Urinary bladder (tissue), 4 donors: ENCODE measurements around the gene NLRP6. TPM values are rescaled to one million over a fixed set of nuclear protein-coding genes. Genes with fewer than 3 reads are reported as not detected.
"Not testable (repeated sequence)": the region's sequence is repeated elsewhere in the genome, so short reads cannot be mapped to it uniquely, and the experiment has no call there.

Experiments
- DNase-seq: peaks from one replicate; pipeline ENCODE4 v3.0.0-alpha.2; 2015; ENCODE audit errors: extremely low spot score
- H3K27ac ChIP-seq: one replicate; pipeline ENCODE4 v1.5.1; 2013; ENCODE audit warnings: low read depth, mild to moderate bottlenecking, moderate library complexity
- H3K36me3 ChIP-seq: one replicate; pipeline ENCODE4 v1.6.1; 2013; ENCODE audit warnings: mild to moderate bottlenecking, moderate library complexity; ENCODE audit not compliant: insufficient read depth
- H3K4me1 ChIP-seq: one replicate; pipeline ENCODE4 v1.6.1; 2013; ENCODE audit warnings: mild to moderate bottlenecking, moderate library complexity; ENCODE audit not compliant: insufficient read depth
- H3K4me3 ChIP-seq: one replicate; pipeline ENCODE4 v1.5.1; 2013; ENCODE audit warnings: low read depth, low read length
- WGBS: extraction: QIAGEN DNeasy Blood & Tissue Kit; methylation state at CpG from one replicate; pipeline ENCODE4 v1.1.7; 2013; 5-methylcytosine and 5-hydroxymethylcytosine counted together
- polyA plus RNA-seq: library from polyadenylated mRNA; stranded (reverse); fragments of 200-250 nt; gene quantifications from one replicate; pipeline ENCODE4 v1.2.3, GENCODE V29; 2013
- total RNA-seq: library from RNA; depleted of rRNA; stranded (reverse); fragments of >200 nt; gene quantifications from one replicate; pipeline ENCODE4 v1.2.3, GENCODE V29; 2014
- donor health status: healthy with polysubstance abuse.
- donor health status: healthy.

The NLRP6 gene
- total and polyA plus RNA-seq, 2 donors = 0.67 TPM; not detected in 1

DNA sequence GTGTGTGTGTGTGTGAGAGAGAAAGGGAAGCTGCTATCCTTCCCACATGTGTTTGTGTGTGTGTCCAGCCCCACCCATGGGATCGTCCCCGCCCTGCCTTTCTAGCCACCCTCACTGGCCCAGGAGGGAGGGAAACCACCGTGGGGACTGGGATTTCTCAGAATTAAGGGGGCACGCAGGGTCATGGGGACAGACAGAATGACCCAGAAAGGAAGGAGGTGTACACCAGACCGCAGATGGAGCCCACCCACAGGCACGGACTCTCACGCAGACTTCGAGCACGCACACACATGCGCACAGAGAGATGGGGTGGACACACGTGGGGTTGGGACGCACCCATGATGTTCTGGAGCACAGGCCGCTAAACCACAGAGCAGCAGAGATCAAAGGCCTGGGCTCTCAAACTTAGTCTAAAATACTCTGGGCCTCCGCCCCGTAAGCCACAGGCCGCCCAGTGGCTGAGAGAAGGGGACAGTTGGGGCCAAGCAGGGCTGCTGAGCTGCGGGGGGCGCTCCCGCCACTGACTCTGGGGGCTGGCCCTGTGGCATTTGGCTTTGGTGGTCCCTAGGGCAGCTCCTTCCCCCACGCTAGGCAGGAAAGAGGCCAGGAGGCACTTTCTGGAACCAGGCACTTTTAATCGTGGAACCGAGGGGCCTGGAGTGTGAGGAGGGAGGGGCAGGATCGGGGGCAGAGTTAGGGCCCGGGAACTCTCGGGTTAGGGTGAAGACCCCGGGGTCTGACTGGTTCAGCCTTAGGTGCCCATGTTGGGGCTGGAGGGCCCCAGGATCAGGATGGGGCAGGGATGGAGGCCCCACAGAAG lies 19.6 kb downstream of the NLRP6 start:
- no peak for DNase-seq
- Histone ChIP-seq H3K36me3 (no peaks in the 10 kb centered on the region), H3K4me3 (no peak overlapping the region), H3K27ac (no peak overlapping the region), H3K4me1 (no peaks in the 10 kb centered on the region)
- WGBS = 48% methylated on average over 26 of the region's 26 CpGs

DNA sequence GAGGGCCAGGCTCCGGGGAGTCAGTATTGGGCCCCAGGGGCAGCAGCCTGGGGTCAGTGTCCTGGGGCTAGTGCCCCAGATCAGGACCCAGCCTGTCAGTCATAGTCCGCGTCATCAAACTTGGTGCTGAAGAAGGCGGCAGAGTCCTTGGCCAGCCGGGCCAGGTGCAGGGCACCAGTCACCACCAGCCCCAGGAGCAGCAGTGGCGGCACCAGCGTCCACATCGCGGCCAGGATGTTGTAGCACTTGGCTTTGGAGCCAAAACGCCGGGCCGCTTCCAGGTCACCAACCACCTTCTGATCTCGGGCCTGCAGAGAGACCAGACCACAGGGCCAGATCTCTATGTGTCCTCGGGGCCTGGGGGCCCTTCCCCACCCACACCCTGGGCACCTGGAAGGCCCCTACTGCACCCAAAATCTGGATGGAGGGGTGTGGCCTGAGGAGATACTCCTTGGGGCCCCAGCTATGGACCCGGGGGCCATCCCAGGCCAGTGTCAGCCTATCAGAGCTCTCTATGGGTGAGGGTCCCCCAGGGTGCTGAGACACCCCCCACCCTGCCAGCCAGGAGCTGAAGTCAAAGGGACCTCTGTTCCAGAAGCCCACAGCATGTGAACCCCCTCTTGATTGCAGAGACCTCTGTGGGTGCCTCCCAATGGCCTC lies 20.3 kb downstream of the NLRP6 start:
- no peaks in the 10 kb centered on the region for H3K4me1 ChIP-seq
- WGBS = 79% methylated on average over 15 of the region's 15 CpGs
- H3K36me3 ChIP-seq = no peaks in the 10 kb centered on the region
- no peak overlapping the region for H3K27ac ChIP-seq
- no peak for DNase-seq
- H3K4me3 ChIP-seq = no peak overlapping the region

DNA sequence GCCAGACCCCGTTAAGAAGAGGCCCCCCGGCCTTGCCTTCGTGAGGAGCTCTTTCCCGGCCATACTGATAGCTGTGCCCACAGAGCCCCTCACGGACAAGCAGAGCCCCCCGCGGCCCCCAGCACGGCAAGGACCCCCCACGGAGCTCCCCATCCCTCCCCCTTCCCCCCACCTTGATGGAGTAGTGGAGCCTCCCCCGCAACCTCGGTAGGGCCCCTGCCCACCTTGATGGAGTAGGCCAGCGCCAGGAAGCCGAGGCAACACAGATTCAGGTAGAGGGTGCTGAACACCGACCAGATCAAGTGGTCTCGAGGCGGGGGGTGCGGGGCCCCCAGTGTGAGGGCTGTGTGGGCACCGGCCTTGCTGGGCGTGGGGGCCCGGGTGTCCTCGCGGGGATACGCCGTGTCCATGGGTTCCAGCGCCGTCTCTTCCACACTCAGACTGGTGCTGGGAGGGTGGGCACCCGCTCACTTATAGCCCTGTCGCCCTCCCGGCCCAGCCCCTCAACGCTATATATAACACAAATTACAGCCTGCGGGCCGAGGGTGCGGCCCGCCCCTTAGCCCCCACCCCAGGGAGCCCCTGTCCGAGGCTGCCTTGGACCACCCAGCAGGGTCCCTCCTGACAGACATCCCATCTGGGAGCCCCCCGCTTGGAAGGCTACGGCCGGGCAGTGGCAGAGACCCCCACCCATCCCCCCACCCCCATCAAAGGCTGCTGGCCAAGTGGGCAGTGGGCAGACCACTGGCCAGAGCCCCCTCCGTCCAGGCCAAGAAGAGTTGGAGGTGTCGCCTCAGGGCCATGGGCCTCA lies 21.1 kb downstream of the NLRP6 start, which contains the start of gene IFITM5:
IFITM5 (minus strand) TSS at position 446 of the 811 bp plus-strand sequence; CDS start at position 410, 36 bp downstream.
- Histone ChIP-seq H3K36me3 (no peaks in the 10 kb centered on the region), H3K4me3 (no peak within 1 kb of the TSS), H3K27ac (no peak within 1 kb of the TSS), H3K4me1 (no peaks in the 10 kb centered on the region)
- 64% methylated on average over 40 of the region's 40 CpGs for WGBS
- DNase-seq = no peak

DNA sequence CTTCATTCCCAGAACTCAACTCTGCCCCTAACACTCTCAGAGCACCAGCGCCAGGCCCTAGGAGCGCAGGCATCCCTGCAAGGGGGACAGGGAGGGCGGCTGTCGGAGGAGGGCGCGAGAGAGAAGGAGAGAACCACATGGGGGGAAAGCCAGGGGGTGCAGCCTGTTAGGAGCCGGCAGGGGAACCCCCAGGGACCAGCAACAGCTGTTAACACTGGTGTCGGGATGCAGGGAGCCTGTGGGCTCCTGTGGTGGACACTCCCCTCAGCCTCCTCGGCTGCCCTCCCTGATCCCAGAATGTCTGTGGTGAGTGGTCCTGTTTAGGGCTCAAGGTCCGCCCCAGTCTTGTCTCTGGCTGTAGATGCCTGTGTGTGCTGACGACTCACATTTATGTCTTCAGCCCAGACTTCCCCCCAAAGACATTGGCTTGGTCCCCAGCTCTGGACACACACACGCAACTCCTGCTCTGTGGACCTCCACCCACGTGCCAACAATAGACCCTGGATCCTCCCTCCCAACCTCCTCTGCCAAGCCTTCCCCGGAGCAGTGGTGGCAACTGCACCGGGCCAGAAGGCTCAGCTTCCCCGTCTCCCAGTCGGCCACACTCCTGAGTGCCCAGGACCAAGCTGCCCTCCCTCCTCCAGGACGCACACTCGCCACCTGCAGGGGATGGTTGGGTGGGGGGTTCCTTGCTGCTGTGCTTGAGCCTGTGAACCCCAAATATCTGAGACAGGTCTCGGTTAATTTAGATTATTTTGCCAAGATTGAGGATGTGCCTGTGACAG lies 21.9 kb downstream of the NLRP6 start:
- 22% methylated on average over 20 of the region's 20 CpGs for WGBS
- H3K4me3 ChIP-seq = no peak overlapping the region
- no peaks in the 10 kb centered on the region for H3K36me3 ChIP-seq
- DNase-seq = no peak
- no peak overlapping the region for H3K27ac ChIP-seq
- H3K4me1 ChIP-seq = no peaks in the 10 kb centered on the region

DNA sequence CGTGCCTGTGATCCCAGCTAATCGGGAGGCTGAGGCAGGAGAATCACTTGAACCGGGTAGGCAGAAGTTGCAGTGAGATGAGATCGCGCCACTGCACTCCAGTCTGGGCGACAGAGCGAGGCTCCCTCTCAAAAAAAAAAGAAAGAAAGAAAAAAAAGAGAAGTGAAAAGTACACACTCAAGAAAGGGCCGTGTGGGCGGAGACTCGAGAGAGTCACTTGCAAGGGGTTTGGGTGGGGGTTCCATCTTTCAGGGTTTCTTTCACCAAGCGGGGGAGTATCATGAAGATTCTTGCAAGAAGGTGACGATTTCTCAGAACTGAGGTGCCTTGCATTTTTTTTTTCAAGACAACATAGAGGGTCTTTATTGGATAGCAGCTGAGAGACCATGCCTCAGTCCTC lies 25.2 kb downstream of the NLRP6 start:
- no peaks in the 10 kb centered on the region for H3K4me1 ChIP-seq
- H3K27ac ChIP-seq = no peak overlapping the region
- 93% methylated on average over 12 of the region's 12 CpGs for WGBS
- no peaks in the 10 kb centered on the region for H3K36me3 ChIP-seq
- DNase-seq = no peak
- H3K4me3 ChIP-seq = no peak overlapping the region

DNA sequence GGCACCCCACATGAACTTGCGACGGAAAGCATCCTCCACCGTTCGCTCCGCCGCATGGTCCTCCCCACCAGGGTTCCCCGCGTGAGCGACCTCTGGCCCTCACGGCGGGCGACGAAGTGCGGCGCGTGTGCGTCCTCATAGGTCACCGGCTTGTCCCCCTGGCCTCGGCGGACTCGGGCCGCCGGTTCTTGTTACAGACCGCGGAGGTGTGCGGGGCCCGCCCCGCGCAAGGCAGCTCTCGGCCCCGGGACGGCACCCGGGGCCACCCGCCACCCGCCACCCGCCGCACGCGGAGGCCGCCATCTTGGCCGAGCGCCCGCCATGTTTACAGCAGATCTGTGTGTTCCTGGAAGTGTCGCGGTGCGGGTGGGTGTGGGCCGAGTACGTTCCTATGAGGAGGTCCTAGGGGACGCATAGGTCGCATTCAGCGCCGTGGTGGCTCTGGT lies 25.9 kb downstream of the NLRP6 start:
- Histone ChIP-seq H3K36me3 (no peaks in the 10 kb centered on the region), H3K4me1 (no peaks in the 10 kb centered on the region), H3K4me3 (no peak overlapping the region), H3K27ac (no peak overlapping the region)
- DNase-seq = no peak
- 86% methylated on average over 52 of the region's 52 CpGs for WGBS

DNA sequence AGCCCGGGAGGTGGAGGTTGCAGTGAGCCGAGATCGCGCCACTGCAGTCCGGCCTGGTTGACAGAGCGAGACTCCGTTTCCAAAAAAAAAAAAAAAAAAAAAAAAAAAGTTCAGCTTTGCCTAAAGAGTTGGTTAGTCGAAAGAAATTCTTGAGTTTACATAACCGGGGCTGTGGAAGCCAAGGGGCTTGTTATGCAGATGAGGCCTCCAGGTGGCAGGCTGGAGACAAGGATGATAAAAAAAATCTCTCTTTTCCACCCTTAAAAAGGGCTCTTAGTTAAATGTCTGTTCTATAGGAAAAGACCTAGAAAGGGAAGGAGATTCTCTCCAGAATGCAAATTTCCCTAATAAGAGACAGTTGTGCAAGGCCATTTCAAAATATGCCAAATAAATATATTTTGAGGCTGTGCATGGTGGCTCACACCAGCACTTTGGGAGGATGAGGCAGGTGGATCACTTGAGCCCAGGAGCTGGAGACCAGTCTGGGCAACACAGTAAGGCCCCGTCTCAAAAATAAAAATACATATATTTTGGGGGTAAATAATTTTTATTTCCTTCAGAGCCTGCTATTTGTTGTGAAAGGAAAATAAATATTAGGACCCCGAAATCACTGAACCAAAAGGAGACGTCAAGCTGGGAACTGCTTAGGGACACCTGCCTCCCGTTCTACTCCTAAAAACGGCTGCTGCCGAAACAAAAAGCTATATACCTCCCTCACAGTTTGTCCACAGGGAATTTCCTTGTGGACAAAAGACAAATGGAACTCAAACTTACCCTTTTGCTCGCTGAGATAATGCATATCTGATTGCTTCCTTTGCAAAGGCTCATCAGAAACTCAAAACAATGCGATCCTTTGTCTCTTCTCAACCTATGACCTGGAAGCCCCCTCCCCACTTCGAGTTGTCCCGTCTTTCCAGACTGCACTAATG lies 27.0 kb downstream of the NLRP6 start:
- Histone ChIP-seq H3K36me3 (no peaks in the 10 kb centered on the region), H3K4me1 (no peaks in the 10 kb centered on the region), H3K27ac (no peak overlapping the region), H3K4me3 (no peak overlapping the region)
- 35% methylated on average over 19 of the region's 19 CpGs for WGBS
- DNase-seq = no peak

DNA sequence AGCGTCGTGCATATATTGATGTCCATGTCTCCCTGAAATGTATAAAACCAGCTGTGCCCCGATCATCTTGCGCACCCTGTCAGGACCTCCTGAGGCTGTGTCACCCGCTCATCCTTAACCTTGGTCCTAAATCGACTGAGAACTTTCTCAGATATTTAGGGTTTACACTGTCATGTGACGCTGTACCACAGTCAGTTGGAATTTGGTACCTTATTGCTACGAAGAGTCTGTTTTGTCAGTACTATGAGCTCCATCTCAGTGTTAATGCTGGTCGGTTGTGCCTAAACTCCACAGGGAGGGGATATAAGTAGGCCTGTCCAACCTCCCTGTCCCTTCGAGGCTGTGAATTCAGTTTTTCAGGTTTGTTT lies 27.6 kb downstream of the NLRP6 start:
- H3K4me3 ChIP-seq = no peak overlapping the region
- DNase-seq = no peak
- no peaks in the 10 kb centered on the region for H3K4me1 ChIP-seq
- H3K36me3 ChIP-seq = no peaks in the 10 kb centered on the region
- WGBS = 87% methylated on average over 10 of the region's 10 CpGs
- no peak overlapping the region for H3K27ac ChIP-seq

DNA sequence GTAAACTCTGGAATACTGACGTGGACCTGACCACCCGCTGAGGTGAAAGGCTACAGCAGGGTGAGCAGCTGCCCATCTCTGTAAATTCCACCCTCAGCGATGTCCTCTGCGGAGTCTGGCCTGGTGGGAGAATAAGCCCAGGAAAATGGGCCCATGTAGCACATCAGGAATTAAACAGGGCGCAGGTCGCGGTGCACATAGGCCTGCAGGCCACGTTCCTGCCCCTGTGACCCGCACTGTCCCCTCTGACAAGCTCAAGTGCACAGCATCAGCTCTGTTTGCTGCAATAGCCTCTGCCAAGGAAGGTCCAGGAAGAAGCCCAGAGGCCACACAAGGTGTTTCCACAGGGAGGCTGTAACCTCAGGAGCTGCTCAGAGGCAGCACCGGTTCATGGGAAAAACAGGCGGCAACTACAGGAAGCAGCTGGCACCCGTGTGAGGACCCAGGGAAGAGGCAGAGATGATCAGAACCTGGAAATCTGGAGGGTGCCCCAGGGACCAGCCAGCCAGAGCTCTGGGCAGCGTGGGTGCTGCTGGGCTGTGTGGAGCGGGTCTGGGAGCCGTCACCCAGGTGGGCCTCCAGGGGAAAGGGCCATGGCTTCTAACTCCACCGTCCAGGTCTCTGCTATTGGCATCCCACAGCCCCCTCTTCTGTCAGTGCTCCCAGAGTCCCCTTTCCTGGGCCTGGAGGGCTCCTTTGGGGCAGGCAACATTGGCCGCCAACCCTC lies 28.6 kb downstream of the NLRP6 start:
- no peaks in the 10 kb centered on the region for H3K36me3 ChIP-seq
- H3K4me3 ChIP-seq = no peak overlapping the region
- WGBS = 91% methylated on average over 17 of the region's 17 CpGs
- no peaks in the 10 kb centered on the region for H3K4me1 ChIP-seq
- no peak for DNase-seq
- H3K27ac ChIP-seq = peak overlapping the region; percentile 40

DNA sequence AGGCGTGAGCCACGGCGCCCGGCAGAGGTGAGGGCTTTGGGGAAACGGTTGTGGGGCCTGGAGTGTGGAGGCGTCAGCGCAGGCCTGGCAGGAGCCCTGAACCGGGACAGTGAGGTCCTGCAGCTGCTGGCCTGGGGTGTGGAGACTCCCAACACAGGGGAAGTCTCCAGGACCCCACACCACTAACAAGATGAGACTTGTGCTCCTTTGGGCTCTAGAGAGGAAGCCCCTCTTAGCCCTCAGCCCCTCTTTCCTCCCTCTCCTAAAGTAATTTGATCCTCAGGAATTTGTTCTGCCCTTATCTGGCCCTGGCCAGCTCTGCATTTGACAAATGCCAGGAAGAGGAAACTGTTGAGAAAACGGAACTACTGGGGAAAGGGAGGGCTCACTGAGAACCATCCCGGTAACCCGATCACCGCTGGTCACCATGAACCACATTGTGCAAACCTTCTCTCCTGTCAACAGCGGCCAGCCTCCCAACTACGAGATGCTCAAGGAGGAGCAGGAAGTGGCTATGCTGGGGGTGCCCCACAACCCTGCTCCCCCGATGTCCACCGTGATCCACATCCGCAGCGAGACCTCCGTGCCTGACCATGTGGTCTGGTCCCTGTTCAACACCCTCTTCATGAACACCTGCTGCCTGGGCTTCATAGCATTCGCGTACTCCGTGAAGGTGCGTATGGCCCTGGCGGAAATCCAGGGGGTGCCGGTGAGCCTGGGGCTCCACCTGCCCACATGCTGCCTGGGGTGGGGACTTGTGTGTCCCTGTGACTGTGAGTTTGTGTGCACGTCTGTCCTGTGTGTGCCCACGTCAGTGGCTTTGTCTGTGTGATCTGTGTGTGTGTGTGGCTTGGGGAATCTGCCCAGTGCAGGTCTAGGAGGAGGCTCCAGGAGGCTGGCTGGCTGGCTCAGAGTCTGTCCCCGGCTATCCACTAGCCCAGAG lies 29.8 kb downstream of the NLRP6 start, which contains the start of gene IFITM2:
IFITM2 (plus strand) TSS at position 51 of the 943 bp plus-strand sequence; CDS start at position 428, 377 bp downstream.
- DNase-seq = peak; percentile 68
- H3K4me3 ChIP-seq = peak within 1 kb of the TSS; percentile 6
- not testable (repeated sequence) for H3K4me1 ChIP-seq, H3K36me3 ChIP-seq
- WGBS = 18% methylated on average over 28 of the region's 28 CpGs
- H3K27ac ChIP-seq = peak within 1 kb of the TSS; percentile 40
